WTC11 (cell line): ENCODE results near the gene GJD2. TPM values are rescaled to one million over a fixed set of nuclear protein-coding genes. Genes with fewer than 3 reads are reported as not detected.

Experiments used
- ATAC-seq: fragments of 200-7000 bp; cut with Tn5 transposase; 2 replicates; pipeline ENCODE4 v1.10.0; 2021; ENCODE audit warnings: mild to moderate bottlenecking, moderate library complexity
- CTCF ChIA-PET: fragments of 300-600 bp; sonication (Branson Sonifier 250); formaldehyde crosslinking; loops from one replicate; lab custom pipeline; 2021; ENCODE audit warnings: antibody characterized with exemption; lab: Charles Lee
- POLR2A ChIA-PET: fragments of 350-600 bp; sonication (Branson Sonifier 250); formaldehyde crosslinking; loops from one replicate; lab custom pipeline; 2021; ENCODE audit warnings: antibody characterized with exemption; lab: Charles Lee
- DNase-seq: peaks from one replicate; pipeline ENCODE4 v3.0.0; 2021; ENCODE audit warnings: low spot score
- H3K27ac Mint-ChIP-seq: 2 replicates; pipeline ENCODE4 v1.8.0; 2021; ENCODE audit warnings: mixed read lengths
- H3K27me3 Mint-ChIP-seq: 2 replicates; pipeline ENCODE4 v1.8.0; 2021; ENCODE audit warnings: low read depth, mild to moderate bottlenecking, moderate library complexity, mixed read lengths
- H3K36me3 Mint-ChIP-seq: 2 replicates; pipeline ENCODE4 v1.8.0; 2021; ENCODE audit warnings: mixed read lengths
- H3K4me1 Mint-ChIP-seq: 2 replicates; pipeline ENCODE4 v1.8.0; 2022; ENCODE audit warnings: mixed read lengths
- H3K4me3 Mint-ChIP-seq: 2 replicates; pipeline ENCODE4 v1.8.0; 2021; ENCODE audit warnings: mild to moderate bottlenecking, moderate library complexity, mixed read lengths
- H3K9me3 Mint-ChIP-seq: 2 replicates; pipeline ENCODE4 v1.8.0; 2021; ENCODE audit warnings: mixed read lengths
- NFATC4 ChIP-seq: fragments of 250-450 bp; sonication (Bioruptor Pico); IDR thresholded peaks from 2 replicates; pipeline ENCODE4 v1.9.0; 2021; ENCODE audit warnings: mild to moderate bottlenecking
- NR1H2 ChIP-seq: sonication (generic); formaldehyde crosslinking; IDR thresholded peaks from 2 replicates; pipeline ENCODE4 v1.9.0; 2021; ENCODE audit warnings: mild to moderate bottlenecking, moderate library complexity, missing genetic modification reagents
- NR2C2 ChIP-seq: sonication (generic); formaldehyde crosslinking; IDR thresholded peaks from 2 replicates; pipeline ENCODE4 v1.8.0; 2022; ENCODE audit warnings: mild to moderate bottlenecking, missing genetic modification reagents
- RELA ChIP-seq: sonication (generic); formaldehyde crosslinking; IDR thresholded peaks from 2 replicates; pipeline ENCODE4 v1.8.1; 2022; ENCODE audit warnings: missing genetic modification reagents, mild to moderate bottlenecking, borderline replicate concordance
- SP1 ChIP-seq: sonication (generic); formaldehyde crosslinking; conservative IDR thresholded peaks from 2 replicates; pipeline ENCODE4 v1.8.1; 2022; ENCODE audit warnings: missing genetic modification reagents
- ZNF317 ChIP-seq: sonication (generic); formaldehyde crosslinking; IDR thresholded peaks from 2 replicates; pipeline ENCODE4 v1.8.1; 2023; ENCODE audit warnings: low read depth, mild to moderate bottlenecking, moderate library complexity, missing genetic modification reagents, borderline replicate concordance
- total RNA-seq: library from RNA; stranded (reverse); gene quantifications from 3 replicates; pipeline ENCODE4 v1.2.3, GENCODE V29; 2021
- TF ChIP-seq, protein P1 (sequence below): fragments of 200-600 bp; IDR thresholded peaks from 2 replicates; pipeline ENCODE4 v1.8.0; 2022; ENCODE audit warnings: antibody characterized with exemption
- TF ChIP-seq, protein P2 (sequence below): fragments of 250-450 bp; sonication (Bioruptor Pico); IDR thresholded peaks from 2 replicates; pipeline ENCODE4 v1.9.0; 2021; ENCODE audit warnings: mild to moderate bottlenecking, borderline replicate concordance
- TF ChIP-seq, protein P3 (sequence below): fragments of 250-450 bp; sonication (Bioruptor Pico); IDR thresholded peaks from 2 replicates; pipeline ENCODE4 v1.9.0; 2021; ENCODE audit warnings: mild to moderate bottlenecking
- TF ChIP-seq, protein P4 (sequence below): sonication (generic); formaldehyde crosslinking; IDR thresholded peaks from 2 replicates; pipeline ENCODE4 v1.8.1; 2022; ENCODE audit warnings: mild to moderate bottlenecking, moderate library complexity, missing genetic modification reagents
- TF ChIP-seq, protein P5 (sequence below): fragments of 250-450 bp; sonication (Bioruptor Pico); IDR thresholded peaks from 2 replicates; pipeline ENCODE4 v1.9.0; 2021; ENCODE audit warnings: moderate library complexity, mild to moderate bottlenecking, inconsistent platforms, borderline replicate concordance
- TF ChIP-seq, protein P6 (sequence below): fragments of 250-450 bp; sonication (Bioruptor Pico); IDR thresholded peaks from 2 replicates; pipeline ENCODE4 v2.1.2; 2022; ENCODE audit warnings: mild to moderate bottlenecking, moderate library complexity

Gene GJD2
- total RNA-seq, 1 experiment from 2014 or later = 0.22 TPM

DNA sequence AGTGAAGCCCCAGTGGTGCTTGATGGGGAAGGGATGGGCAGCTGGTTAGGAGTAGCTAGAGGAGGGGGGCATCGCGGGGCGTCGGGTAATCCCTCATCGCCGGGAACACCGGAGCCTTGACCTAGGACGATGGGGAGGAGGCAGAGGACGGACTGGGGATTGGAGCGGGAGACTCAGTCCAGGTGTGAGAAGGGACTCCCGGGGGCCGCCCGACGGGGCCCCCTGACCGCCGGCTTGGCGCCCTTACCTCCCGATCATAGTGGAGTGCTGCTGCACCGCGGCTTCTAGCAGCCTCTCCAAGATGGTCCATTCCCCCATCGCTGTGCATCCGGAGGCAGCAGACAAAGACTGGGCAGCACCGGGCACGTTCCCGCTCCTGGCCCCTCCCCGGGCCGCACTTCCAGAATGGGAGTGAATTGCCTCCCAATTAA is 612 bp downstream of the GJD2 start:
- ATAC-seq = peak; percentile 9
- Mint-ChIP-seq H3K9me3 (no peaks in the 10 kb centered on the region), H3K27me3 (peaks cover 86% of the 10 kb centered on the region), H3K36me3 (no peaks in the 10 kb centered on the region), H3K27ac (no peak overlapping the region), H3K4me1 (peaks cover 10% of the 10 kb centered on the region), H3K4me3 (peak overlapping the region; percentile 69)
- CTCF ChIA-PET = interaction anchor here (1.7 kb wide), 1 partner anchor 46 kb away, joined by 14 read pairs; no protein-coding TSS in a partner anchor
- TF ChIP-seq NR2C2 (CRISPR knock-in tag) = no peak
- no peak for TF ChIP-seq ZNF317 (CRISPR knock-in tag)
- TF ChIP-seq NFATC4 (CRISPR knock-in tag) = no peak
- TF ChIP-seq, protein P1, sequence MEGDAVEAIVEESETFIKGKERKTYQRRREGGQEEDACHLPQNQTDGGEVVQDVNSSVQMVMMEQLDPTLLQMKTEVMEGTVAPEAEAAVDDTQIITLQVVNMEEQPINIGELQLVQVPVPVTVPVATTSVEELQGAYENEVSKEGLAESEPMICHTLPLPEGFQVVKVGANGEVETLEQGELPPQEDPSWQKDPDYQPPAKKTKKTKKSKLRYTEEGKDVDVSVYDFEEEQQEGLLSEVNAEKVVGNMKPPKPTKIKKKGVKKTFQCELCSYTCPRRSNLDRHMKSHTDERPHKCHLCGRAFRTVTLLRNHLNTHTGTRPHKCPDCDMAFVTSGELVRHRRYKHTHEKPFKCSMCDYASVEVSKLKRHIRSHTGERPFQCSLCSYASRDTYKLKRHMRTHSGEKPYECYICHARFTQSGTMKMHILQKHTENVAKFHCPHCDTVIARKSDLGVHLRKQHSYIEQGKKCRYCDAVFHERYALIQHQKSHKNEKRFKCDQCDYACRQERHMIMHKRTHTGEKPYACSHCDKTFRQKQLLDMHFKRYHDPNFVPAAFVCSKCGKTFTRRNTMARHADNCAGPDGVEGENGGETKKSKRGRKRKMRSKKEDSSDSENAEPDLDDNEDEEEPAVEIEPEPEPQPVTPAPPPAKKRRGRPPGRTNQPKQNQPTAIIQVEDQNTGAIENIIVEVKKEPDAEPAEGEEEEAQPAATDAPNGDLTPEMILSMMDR = no peak
- TF ChIP-seq RELA = no peak
- TF ChIP-seq, protein P2, sequence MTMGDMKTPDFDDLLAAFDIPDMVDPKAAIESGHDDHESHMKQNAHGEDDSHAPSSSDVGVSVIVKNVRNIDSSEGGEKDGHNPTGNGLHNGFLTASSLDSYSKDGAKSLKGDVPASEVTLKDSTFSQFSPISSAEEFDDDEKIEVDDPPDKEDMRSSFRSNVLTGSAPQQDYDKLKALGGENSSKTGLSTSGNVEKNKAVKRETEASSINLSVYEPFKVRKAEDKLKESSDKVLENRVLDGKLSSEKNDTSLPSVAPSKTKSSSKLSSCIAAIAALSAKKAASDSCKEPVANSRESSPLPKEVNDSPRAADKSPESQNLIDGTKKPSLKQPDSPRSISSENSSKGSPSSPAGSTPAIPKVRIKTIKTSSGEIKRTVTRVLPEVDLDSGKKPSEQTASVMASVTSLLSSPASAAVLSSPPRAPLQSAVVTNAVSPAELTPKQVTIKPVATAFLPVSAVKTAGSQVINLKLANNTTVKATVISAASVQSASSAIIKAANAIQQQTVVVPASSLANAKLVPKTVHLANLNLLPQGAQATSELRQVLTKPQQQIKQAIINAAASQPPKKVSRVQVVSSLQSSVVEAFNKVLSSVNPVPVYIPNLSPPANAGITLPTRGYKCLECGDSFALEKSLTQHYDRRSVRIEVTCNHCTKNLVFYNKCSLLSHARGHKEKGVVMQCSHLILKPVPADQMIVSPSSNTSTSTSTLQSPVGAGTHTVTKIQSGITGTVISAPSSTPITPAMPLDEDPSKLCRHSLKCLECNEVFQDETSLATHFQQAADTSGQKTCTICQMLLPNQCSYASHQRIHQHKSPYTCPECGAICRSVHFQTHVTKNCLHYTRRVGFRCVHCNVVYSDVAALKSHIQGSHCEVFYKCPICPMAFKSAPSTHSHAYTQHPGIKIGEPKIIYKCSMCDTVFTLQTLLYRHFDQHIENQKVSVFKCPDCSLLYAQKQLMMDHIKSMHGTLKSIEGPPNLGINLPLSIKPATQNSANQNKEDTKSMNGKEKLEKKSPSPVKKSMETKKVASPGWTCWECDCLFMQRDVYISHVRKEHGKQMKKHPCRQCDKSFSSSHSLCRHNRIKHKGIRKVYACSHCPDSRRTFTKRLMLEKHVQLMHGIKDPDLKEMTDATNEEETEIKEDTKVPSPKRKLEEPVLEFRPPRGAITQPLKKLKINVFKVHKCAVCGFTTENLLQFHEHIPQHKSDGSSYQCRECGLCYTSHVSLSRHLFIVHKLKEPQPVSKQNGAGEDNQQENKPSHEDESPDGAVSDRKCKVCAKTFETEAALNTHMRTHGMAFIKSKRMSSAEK (CRISPR knock-in tag) = no peak
- TF ChIP-seq SP1 (CRISPR knock-in tag) = no peak
- TF ChIP-seq, protein P3, sequence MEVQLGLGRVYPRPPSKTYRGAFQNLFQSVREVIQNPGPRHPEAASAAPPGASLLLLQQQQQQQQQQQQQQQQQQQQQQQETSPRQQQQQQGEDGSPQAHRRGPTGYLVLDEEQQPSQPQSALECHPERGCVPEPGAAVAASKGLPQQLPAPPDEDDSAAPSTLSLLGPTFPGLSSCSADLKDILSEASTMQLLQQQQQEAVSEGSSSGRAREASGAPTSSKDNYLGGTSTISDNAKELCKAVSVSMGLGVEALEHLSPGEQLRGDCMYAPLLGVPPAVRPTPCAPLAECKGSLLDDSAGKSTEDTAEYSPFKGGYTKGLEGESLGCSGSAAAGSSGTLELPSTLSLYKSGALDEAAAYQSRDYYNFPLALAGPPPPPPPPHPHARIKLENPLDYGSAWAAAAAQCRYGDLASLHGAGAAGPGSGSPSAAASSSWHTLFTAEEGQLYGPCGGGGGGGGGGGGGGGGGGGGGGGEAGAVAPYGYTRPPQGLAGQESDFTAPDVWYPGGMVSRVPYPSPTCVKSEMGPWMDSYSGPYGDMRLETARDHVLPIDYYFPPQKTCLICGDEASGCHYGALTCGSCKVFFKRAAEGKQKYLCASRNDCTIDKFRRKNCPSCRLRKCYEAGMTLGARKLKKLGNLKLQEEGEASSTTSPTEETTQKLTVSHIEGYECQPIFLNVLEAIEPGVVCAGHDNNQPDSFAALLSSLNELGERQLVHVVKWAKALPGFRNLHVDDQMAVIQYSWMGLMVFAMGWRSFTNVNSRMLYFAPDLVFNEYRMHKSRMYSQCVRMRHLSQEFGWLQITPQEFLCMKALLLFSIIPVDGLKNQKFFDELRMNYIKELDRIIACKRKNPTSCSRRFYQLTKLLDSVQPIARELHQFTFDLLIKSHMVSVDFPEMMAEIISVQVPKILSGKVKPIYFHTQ (CRISPR knock-in tag) = no peak
- TF ChIP-seq, protein P4, sequence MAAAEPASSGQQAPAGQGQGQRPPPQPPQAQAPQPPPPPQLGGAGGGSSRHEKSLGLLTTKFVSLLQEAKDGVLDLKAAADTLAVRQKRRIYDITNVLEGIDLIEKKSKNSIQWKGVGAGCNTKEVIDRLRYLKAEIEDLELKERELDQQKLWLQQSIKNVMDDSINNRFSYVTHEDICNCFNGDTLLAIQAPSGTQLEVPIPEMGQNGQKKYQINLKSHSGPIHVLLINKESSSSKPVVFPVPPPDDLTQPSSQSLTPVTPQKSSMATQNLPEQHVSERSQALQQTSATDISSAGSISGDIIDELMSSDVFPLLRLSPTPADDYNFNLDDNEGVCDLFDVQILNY = no peak
- TF ChIP-seq, protein P5, sequence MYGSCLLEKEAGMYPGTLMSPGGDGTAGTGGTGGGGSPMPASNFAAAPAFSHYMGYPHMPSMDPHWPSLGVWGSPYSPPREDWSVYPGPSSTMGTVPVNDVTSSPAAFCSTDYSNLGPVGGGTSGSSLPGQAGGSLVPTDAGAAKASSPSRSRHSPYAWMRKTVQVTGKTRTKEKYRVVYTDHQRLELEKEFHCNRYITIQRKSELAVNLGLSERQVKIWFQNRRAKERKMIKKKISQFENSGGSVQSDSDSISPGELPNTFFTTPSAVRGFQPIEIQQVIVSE (CRISPR knock-in tag) = no peak
- TF ChIP-seq, protein P6, sequence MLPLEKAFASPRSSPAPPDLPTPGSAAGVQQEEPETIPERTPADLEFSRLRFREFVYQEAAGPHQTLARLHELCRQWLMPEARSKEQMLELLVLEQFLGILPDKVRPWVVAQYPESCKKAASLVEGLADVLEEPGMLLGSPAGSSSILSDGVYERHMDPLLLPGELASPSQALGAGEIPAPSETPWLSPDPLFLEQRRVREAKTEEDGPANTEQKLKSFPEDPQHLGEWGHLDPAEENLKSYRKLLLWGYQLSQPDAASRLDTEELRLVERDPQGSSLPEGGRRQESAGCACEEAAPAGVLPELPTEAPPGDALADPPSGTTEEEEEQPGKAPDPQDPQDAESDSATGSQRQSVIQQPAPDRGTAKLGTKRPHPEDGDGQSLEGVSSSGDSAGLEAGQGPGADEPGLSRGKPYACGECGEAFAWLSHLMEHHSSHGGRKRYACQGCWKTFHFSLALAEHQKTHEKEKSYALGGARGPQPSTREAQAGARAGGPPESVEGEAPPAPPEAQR (CRISPR knock-in tag) = no peak
- no peak for TF ChIP-seq NR1H2
- peak; percentile 23 for DNase-seq
- POLR2A ChIA-PET = no interaction called here
